ENCODE measurements around the gene NISCH.

NISCH gene

GRCh38 chr3:52470920-52471319 lies 15.5 kb downstream of the NISCH start:
- TF ChIP-seq, protein P1, sequence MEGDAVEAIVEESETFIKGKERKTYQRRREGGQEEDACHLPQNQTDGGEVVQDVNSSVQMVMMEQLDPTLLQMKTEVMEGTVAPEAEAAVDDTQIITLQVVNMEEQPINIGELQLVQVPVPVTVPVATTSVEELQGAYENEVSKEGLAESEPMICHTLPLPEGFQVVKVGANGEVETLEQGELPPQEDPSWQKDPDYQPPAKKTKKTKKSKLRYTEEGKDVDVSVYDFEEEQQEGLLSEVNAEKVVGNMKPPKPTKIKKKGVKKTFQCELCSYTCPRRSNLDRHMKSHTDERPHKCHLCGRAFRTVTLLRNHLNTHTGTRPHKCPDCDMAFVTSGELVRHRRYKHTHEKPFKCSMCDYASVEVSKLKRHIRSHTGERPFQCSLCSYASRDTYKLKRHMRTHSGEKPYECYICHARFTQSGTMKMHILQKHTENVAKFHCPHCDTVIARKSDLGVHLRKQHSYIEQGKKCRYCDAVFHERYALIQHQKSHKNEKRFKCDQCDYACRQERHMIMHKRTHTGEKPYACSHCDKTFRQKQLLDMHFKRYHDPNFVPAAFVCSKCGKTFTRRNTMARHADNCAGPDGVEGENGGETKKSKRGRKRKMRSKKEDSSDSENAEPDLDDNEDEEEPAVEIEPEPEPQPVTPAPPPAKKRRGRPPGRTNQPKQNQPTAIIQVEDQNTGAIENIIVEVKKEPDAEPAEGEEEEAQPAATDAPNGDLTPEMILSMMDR (conservative IDR thresholded peaks at IDR 0.05; ENCODE audit: low read depth) = no peak
- ChIA-PET POLR2A (ENCODE audit: low non-redundant PET) (no interaction called here), CTCF (interaction anchor here (0.6 kb wide), 2 partner anchors 90 to 192 kb away, joined by 3 to 7 read pairs; no protein-coding TSS in a partner anchor)
- DNase-seq (ENCODE audit: low spot score) = no peak
- peak overlapping the region; percentile 73 for H3K27ac ChIP-seq

DNA sequence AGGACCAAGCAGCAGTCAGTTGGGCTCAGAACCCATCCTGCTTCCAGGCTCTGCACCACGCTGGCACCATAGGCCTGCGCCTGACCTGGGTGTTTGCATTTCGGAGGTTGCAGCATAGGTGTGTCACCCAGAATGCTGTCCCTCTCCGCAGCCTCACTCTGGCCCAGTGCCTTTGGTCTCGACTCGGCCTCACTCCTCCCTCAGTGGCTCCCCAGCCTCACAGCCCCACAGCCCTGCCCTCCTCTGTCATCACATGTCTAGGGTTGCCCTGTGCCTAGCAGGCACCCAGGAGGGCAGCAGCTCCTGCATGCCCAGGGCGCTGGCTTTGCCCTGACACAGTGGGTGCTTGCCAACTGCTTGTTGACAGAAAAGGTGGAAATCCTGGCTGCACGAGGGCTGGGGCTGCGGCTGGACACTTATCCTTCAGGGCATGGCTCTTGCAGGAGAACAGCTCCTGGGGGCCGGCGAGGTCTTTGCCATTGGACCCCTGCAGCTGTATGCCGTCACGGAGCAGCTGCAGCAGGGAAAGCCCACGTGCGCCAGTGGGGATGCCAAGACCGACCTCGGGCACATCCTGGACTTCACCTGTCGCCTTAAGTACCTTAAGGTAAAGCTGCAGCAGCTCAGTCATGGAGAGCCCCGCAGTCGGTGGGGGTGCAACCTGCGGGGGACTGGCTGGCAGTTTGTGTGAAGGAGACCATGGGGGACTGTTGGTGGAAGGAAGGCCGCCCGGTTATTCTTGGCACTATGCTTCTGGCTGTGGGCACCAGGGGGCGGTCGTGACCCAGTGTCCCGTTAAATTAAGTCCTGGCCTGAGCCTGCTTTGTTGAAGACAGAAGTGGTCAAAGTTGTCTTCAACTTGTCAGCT lies 16.2 kb downstream of the NISCH start:
- POLR2A ChIA-PET (ENCODE audit: low non-redundant PET) = no interaction called here
- peak; percentile 23 for DNase-seq (ENCODE audit: low spot score)
- peak overlapping the region; percentile 73 for H3K27ac ChIP-seq
- CTCF ChIA-PET = interaction anchor here (0.6 to 0.7 kb wide), 4 partner anchors 15 to 193 kb away, joined by 3 to 7 read pairs (median 4); no protein-coding TSS in a partner anchor
- TF ChIP-seq, protein P1 (conservative IDR thresholded peaks at IDR 0.05; ENCODE audit: low read depth) = peak; percentile 76

- ChIA-PET POLR2A (ENCODE audit: low non-redundant PET) (no interaction called here), CTCF (interaction anchor here (0.7 kb wide), 2 partner anchors 16 to 17 kb away, joined by 4 to 5 read pairs; no protein-coding TSS in a partner anchor)
- peak overlapping the region; percentile 73 for H3K27ac ChIP-seq
- TF ChIP-seq, protein P1 (conservative IDR thresholded peaks at IDR 0.05; ENCODE audit: low read depth) = peak; percentile 39; the same call in 1 of the 2 replicates
- DNase-seq (ENCODE audit: low spot score) = no peak
Measured at GRCh38 chr3:52472239-52473000, 17.0 kb downstream of the NISCH start.

GRCh38 chr3:52473026-52473425 lies 17.6 kb downstream of the NISCH start:
- peak overlapping the region; percentile 33 for H3K27ac ChIP-seq
- TF ChIP-seq, protein P1 (conservative IDR thresholded peaks at IDR 0.05; ENCODE audit: low read depth) = no peak
- CTCF ChIA-PET = no interaction called here
- POLR2A ChIA-PET (ENCODE audit: low non-redundant PET) = no interaction called here
- DNase-seq (ENCODE audit: low spot score) = no peak

DNA sequence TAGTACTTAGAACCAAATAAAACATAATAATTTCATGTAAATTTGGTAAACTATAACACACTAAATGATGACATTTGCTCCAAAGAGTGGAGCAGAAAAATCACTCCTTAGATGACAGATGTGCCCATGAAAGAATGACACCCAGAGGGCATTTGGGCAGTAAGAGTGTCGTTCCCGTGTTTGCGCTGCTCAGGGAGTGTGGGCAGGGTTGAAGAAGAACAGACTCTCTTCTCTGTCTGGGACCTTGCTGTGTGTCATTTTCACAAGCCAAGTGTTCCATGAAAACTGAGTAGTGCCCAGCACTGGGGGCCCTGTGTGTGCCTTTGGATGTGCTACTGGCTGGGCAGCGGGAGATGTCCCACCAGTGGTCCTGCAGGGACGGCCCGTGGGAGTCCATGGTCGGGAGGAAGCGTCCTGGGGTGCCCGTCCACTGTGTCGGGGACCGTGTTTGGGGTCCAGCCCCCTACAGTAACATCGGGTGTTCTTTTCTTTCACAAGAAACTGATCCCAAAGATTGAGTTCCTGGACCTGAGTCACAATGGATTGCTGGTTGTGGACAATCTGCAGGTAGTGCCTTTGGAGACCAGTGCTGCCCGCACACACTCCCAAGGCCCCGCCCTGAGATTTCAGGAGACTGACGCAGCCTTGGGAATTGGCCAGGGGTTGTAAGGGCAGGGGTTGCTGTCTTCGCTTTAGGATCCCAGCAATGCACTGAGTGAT lies 21.8 kb downstream of the NISCH start:
- CTCF ChIA-PET = no interaction called here
- POLR2A ChIA-PET (ENCODE audit: low non-redundant PET) = no interaction called here
- H3K27ac ChIP-seq = peak overlapping the region; percentile 19
- no peak for DNase-seq (ENCODE audit: low spot score)
- TF ChIP-seq, protein P1 (conservative IDR thresholded peaks at IDR 0.05; ENCODE audit: low read depth) = no peak

GRCh38 chr3:52477796-52478095 lies 22.3 kb downstream of the NISCH start:
- DNase-seq (ENCODE audit: low spot score) = no peak
- ChIA-PET POLR2A (ENCODE audit: low non-redundant PET) (no interaction called here), CTCF (no interaction called here)
- H3K27ac ChIP-seq = peak overlapping the region; percentile 19
- TF ChIP-seq, protein P1 (conservative IDR thresholded peaks at IDR 0.05; ENCODE audit: low read depth) = no peak

All from RWPE1 (cell line).